H9 (cell line): ENCODE results near the gene DTWD2. TPM values are rescaled to one million over a fixed set of nuclear protein-coding genes. Genes with fewer than 3 reads are reported as not detected.

ENCODE experiments used
- DNase-seq: peaks from one replicate; pipeline ENCODE4 v3.0.0-alpha.2; 2017
- H2AFZ ChIP-seq: one replicate; pipeline ENCODE4 v1.6.1; 2013; ENCODE audit warnings: mild to moderate bottlenecking, low read length, control low read depth, moderate library complexity
- H2AK5ac ChIP-seq: 2 replicates; pipeline ENCODE4 v1.6.1; 2013; ENCODE audit warnings: low read length, control low read depth, mixed read lengths; ENCODE audit not compliant: insufficient read length
- H2BK120ac ChIP-seq: one replicate; pipeline ENCODE4 v1.6.1; 2013; ENCODE audit warnings: low read depth, mild to moderate bottlenecking, low read length, control low read depth, inconsistent platforms; ENCODE audit not compliant: poor library complexity, severe bottlenecking
- H2BK12ac ChIP-seq: 2 replicates; pipeline ENCODE4 v1.6.1; 2013; ENCODE audit warnings: low read length, control low read depth, mixed read lengths, low read depth; ENCODE audit not compliant: insufficient read length
- H2BK15ac ChIP-seq: 2 replicates; pipeline ENCODE4 v1.6.1; 2013; ENCODE audit warnings: low read depth, low read length, control low read depth
- H2BK20ac ChIP-seq: one replicate; pipeline ENCODE4 v1.6.1; 2013; ENCODE audit warnings: low read depth, mild to moderate bottlenecking, low read length, control low read depth, inconsistent platforms; ENCODE audit not compliant: poor library complexity, severe bottlenecking
- H2BK5ac ChIP-seq: 2 replicates; pipeline ENCODE4 v1.6.1; 2013; ENCODE audit warnings: low read length, control low read depth, mixed read lengths; ENCODE audit not compliant: insufficient read length
- H3K14ac ChIP-seq: 2 replicates; pipeline ENCODE4 v1.6.1; 2013; ENCODE audit warnings: low read length, control low read depth; ENCODE audit not compliant: insufficient read depth
- H3K18ac ChIP-seq: 2 replicates; pipeline ENCODE4 v1.6.1; 2013; ENCODE audit warnings: low read depth, mild to moderate bottlenecking, mixed read lengths, low read length, control low read depth; ENCODE audit not compliant: insufficient read length
- H3K23ac ChIP-seq: 2 replicates; pipeline ENCODE4 v1.6.1; 2013; ENCODE audit warnings: low read length, control low read depth, mixed read lengths, low read depth; ENCODE audit not compliant: insufficient read length
- H3K23me2 ChIP-seq: 2 replicates; pipeline ENCODE4 v1.6.1; 2013; ENCODE audit warnings: low read depth, mild to moderate bottlenecking, mixed read lengths, low read length, control low read depth; ENCODE audit not compliant: insufficient read length, poor library complexity, severe bottlenecking
- H3K27ac ChIP-seq: 2 replicates; pipeline ENCODE4 v1.5.1; 2013; ENCODE audit warnings: low read length, control low read depth, mixed read lengths, low read depth; ENCODE audit not compliant: insufficient read length
- H3K27me3 ChIP-seq: 2 replicates; pipeline ENCODE4 v1.6.1; 2013; ENCODE audit warnings: low read length, control low read depth, inconsistent platforms; ENCODE audit not compliant: insufficient read depth
- H3K4ac ChIP-seq: 2 replicates; pipeline ENCODE4 v1.6.1; 2013; ENCODE audit warnings: low read depth, mild to moderate bottlenecking, control low read depth, inconsistent platforms, low read length, moderate library complexity
- H3K4me1 ChIP-seq: 2 replicates; pipeline ENCODE4 v1.6.1; 2013; ENCODE audit warnings: low read length, control low read depth, inconsistent platforms; ENCODE audit not compliant: insufficient read depth
- H3K4me2 ChIP-seq: 2 replicates; pipeline ENCODE4 v1.6.1; 2013; ENCODE audit warnings: low read length, control low read depth, mixed read lengths; ENCODE audit not compliant: insufficient read length, insufficient read depth
- H3K56ac ChIP-seq: 2 replicates; pipeline ENCODE4 v1.6.1; 2013; ENCODE audit warnings: low read depth, mild to moderate bottlenecking, mixed read lengths, low read length, control low read depth; ENCODE audit not compliant: insufficient read length
- H3K79me1 ChIP-seq: 2 replicates; pipeline ENCODE4 v1.6.1; 2013; ENCODE audit warnings: low read depth, mild to moderate bottlenecking, moderate library complexity, low read length, control low read depth, inconsistent platforms; ENCODE audit not compliant: insufficient read depth, poor library complexity, severe bottlenecking
- H3K79me2 ChIP-seq: 2 replicates; pipeline ENCODE4 v1.6.1; 2013; ENCODE audit warnings: low read length, control low read depth, inconsistent platforms; ENCODE audit not compliant: insufficient read depth
- H3K9ac ChIP-seq: 2 replicates; pipeline ENCODE4 v1.6.1; 2013; ENCODE audit warnings: low read length, control low read depth, mixed read lengths; ENCODE audit not compliant: insufficient read length; ENCODE audit errors: extremely low read depth
- H3K9me3 ChIP-seq: one replicate; pipeline ENCODE4 v1.6.1; 2013; ENCODE audit warnings: low read depth, low read length, inconsistent platforms; ENCODE audit not compliant: control insufficient read depth
- H3T11ph ChIP-seq: one replicate; pipeline ENCODE4 v1.6.1; 2013; ENCODE audit warnings: mild to moderate bottlenecking, low read length, control low read depth, inconsistent platforms
- H4K20me1 ChIP-seq: one replicate; pipeline ENCODE4 v1.6.1; 2013; ENCODE audit not compliant: control insufficient read depth, insufficient read length, insufficient read depth
- H4K5ac ChIP-seq: 2 replicates; pipeline ENCODE4 v1.6.1; 2013; ENCODE audit warnings: low read depth, mild to moderate bottlenecking, mixed read lengths, low read length, control low read depth; ENCODE audit not compliant: insufficient read length
- H4K8ac ChIP-seq: replicated peaks from 2 replicates; pipeline ENCODE4 v1.6.1; 2013; ENCODE audit warnings: low read length, control low read depth, mixed read lengths, low read depth; ENCODE audit not compliant: insufficient read length
- H4K91ac ChIP-seq: 2 replicates; pipeline ENCODE4 v1.6.1; 2013; ENCODE audit warnings: low read depth, mild to moderate bottlenecking, moderate library complexity, mixed read lengths, low read length, control low read depth; ENCODE audit not compliant: insufficient read length
- H3K27ac Mint-ChIP-seq, 3 experiments: 2 replicates in 2 of 3; 3 replicates in 1 of 3; pipeline ENCODE4 v1.8.0; 2020 to 2021; ENCODE audit warnings: mixed read lengths in 3 of 3, mild to moderate bottlenecking in 1 of 3, moderate library complexity in 1 of 3
- H3K27me3 Mint-ChIP-seq: 2 replicates; pipeline ENCODE4 v1.8.0; 2021; ENCODE audit warnings: low read depth, mild to moderate bottlenecking, moderate library complexity, mixed read lengths
- H3K36me3 Mint-ChIP-seq, 3 experiments: 2 replicates in 2 of 3; 3 replicates in 1 of 3; pipeline ENCODE4 v1.8.0; 2020 to 2021; ENCODE audit warnings: low read depth in 3 of 3, mixed read lengths in 3 of 3; ENCODE audit not compliant: insufficient read depth in 1 of 3
- H3K4me1 Mint-ChIP-seq, 2 experiments: 2 replicates each; pipeline ENCODE4 v1.8.0; 2020; ENCODE audit warnings: mixed read lengths in 2 of 2
- H3K4me3 Mint-ChIP-seq, 2 experiments: 2 replicates in 1 of 2; 3 replicates in 1 of 2; pipeline ENCODE4 v1.8.0; 2020 to 2021; ENCODE audit warnings: mild to moderate bottlenecking in 2 of 2, mixed read lengths in 2 of 2, moderate library complexity in 1 of 2
- H3K9me3 Mint-ChIP-seq, 2 experiments: 2 replicates in 1 of 2; 3 replicates in 1 of 2; pipeline ENCODE4 v1.8.0; 2020; ENCODE audit warnings: mild to moderate bottlenecking in 2 of 2, mixed read lengths in 2 of 2, moderate library complexity in 1 of 2
- CTCF ChIP-seq: fragments of 200-600 bp; sonication (generic); conservative IDR thresholded peaks from 3 replicates; pipeline ENCODE4 v1.8.0; 2021; ENCODE audit warnings: antibody characterized with exemption, mild to moderate bottlenecking
- total RNA-seq: library from RNA; stranded (reverse); gene quantifications from 2 replicates; pipeline ENCODE4 v1.2.1, GENCODE V29; 2021

The DTWD2 gene
- total RNA-seq, 1 experiment from 2014 or later = 10.8 TPM

GRCh38 chr5:118984602-118985001 lies 3.7 kb downstream of the DTWD2 start:
- Histone ChIP-seq H3T11ph (no peak overlapping the region), H3K9ac (no peak overlapping the region), H3K23ac (no peak overlapping the region), H3K9me3 (no peaks in the 10 kb centered on the region), H2BK20ac (no peak overlapping the region), H3K27ac (no peak overlapping the region), H2BK12ac (no peak overlapping the region), H3K4me1 (no peaks in the 10 kb centered on the region), H3K14ac (no peak overlapping the region), H4K5ac (no peak overlapping the region), H3K27me3 (no peaks in the 10 kb centered on the region), H4K20me1 (no peaks in the 10 kb centered on the region), H4K91ac (no peak overlapping the region), H3K79me2 (no peaks in the 10 kb centered on the region), H2AFZ (no peak overlapping the region), H4K8ac (no peak overlapping the region), H3K4ac (no peak overlapping the region), H3K79me1 (no peaks in the 10 kb centered on the region), H3K56ac (no peak overlapping the region), H3K23me2 (no peaks in the 10 kb centered on the region), H2AK5ac (no peak overlapping the region), H2BK120ac (no peak overlapping the region), H2BK15ac (no peak overlapping the region), H3K18ac (no peak overlapping the region), H2BK5ac (no peak overlapping the region), H3K4me2 (no peak overlapping the region)
- Mint-ChIP-seq H3K27me3 (no peaks in the 10 kb centered on the region; the same call in 1 of the 2 replicates), H3K4me3 (no peak overlapping the region), H3K9me3 (no peaks in the 10 kb centered on the region), H3K27ac (no peak overlapping the region), H3K4me1 (peaks cover 12 to 13% of the 10 kb centered on the region in 2 experiments), H3K36me3 (no peaks in the 10 kb centered on the region; a peak in 3 of 7 replicates)
- TF ChIP-seq CTCF = no peak
- no peak for DNase-seq
